HG02884 (cell line): Measurements from ENCODE around the gene IFRD2.
"Not testable (repeated sequence)": the region's sequence is repeated elsewhere in the genome, so short reads cannot be mapped to it uniquely, and the experiment has no call there.

Experiments
- ATAC-seq: cut with Tn5 transposase; IDR thresholded peaks from one replicate; pipeline ENCODE4 v1.9.1; 2021; ENCODE audit warnings: mild to moderate bottlenecking, moderate library complexity; ENCODE audit not compliant: unreplicated experiment

IFRD2 gene

DNA sequence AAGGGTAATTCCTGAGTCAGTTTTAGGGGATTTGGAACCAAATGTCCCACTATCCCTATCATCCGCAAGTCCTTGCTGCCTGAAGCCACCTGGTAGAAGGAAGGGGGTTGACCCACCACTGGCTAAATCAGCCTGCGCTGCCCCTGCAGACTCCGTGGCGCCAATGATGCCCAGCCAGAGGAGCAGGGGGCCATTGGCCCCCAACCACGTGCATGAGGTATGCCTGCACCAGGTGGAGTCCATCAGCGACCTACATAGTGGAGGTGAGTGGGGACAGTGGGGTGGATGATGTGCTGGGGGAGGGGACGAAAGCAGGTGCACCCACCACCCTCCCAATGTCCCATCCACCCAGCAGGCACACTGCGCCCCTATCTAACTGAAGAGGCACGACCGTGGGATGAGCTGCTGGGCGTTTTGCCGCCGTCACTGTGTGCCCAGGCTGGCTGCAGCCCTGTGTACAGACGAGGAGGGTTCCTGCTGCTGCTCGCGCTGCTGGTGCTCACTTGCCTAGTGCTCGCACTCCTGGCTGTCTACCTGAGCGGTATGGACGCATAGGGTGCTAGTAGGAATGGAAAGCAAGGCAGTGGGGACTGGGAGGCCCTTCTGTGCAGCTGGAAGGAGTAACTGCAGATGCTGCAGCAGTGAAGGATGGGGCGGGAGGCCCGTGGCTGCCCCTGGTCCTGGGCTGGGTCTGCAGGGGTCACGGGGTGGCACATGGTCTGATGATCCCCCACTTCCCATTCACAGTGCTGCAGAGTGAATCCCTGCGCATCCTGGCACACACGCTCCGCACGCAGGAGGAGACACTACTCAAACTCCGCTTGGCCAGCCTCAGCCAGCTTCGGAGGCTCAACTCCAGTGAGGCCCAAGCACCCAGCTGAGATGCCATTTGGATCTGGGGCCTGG is 5.7 kb downstream of the IFRD2 start:
- ATAC-seq = no peak

DNA sequence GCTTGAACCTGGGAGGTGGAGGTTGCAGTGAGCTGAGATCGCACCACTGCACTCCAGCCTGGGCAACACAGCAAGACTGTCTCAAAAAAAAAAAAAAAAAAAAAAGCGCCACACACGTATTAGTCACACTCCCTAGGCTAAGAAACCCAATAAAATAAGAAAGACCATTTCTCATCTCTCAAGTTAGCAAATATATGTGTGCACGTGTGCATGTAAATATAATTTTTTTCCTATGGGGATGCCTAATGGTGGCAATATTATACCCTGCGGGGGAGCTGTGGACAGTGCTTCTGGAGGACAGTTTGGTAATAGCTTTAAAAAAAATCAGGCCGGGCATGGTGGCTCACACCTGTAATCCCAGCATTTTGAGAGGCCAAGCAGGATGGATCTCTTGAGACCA is 8.1 kb downstream of the IFRD2 start:
- ATAC-seq = not testable (repeated sequence)

DNA sequence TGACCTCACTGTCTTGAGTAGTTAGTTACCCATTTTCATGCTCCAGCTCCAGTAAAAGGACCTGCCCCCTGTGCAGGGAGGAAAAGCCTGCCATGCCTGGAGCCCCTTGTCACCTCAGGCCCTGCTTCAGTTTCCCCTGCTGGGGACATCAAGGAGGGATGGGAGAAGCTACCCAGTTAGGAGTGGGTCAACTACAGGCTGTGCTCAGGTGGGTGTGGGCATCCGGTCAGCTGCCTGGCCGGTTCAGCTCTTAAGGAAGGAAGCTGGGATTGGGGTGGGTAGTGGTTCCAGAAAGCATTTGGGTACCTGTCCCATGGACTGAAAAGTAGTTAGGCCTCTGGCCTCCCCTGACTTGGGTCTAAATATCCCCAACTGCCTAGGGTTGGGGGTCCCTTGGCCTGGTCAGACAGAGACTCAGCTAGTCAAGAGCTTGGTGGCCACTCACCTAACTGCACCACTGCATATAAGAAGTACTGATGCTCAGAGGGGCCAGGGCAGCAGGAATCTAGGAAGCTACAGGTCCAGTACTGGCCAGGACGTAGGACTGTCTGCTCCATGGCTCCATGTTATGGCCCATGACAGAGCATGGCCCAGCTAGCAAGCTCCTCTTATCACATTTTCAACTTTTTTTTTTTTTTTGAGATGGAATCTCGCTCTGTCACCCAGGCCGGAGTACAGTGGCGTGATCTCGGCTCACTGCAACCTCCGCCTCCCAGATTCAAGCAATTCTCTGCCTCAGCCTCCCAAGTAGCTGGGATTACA is 12.8 kb downstream of the IFRD2 start:
- ATAC-seq = no peak

DNA sequence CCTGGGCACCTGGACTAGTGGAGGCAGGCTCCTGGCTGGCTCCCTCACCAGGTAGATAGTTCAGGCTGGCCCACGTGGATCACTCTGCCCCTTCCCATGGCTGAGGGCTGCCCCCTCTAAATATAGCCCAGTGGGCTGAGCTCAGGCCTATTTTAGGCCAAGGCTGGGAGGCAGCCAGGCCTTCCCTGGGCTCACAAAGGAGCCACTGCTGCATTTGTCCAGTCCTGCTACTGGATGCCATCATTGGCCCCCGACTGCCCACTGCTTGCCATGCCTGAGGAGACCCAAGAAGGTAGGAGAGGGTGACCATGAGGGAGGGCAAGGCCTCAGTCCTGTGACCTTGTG is 13.4 kb downstream of the IFRD2 start, which contains the start of gene LSMEM2:
TSS of gene LSMEM2 (plus strand) at position 208 of the 345 bp plus-strand sequence. CDS start at position 235, 27 bp downstream.
- no peak for ATAC-seq

DNA sequence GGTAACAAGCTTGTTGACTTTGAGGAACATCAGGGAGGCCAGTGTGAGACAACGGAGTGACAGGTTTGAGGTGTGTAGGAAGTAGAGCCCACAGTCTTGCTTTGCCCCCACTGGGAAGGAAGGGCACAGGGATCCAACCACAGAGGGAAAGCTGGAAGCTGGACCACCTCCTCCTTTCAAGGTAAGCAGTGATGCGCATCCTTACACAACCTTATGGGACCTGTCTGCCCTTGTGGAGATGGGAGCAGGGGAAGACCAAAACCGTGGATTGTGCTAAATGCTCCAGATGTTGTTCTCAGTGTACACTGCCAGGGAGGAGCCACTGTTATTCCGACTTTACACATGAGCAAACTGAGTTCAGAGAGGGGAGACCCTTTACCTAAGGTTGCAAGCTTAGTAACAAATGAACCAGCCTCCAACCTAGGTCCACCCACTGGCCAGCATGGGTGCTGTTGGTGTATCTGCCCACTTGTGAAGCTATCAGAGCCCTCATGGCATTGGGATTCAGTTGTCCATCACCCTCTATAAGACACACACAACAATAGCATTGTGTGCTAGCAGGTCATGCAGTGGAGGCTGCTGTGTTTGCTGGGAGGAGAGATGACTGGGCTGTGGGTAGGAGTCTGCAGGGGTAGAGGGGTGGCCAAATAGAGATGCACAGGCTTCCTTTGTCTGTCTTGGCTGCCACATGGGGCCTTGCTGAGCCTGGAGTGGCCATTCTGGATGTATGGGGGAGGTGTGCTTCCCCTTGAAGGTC is 13.9 kb downstream of the IFRD2 start:
- no peak for ATAC-seq

DNA sequence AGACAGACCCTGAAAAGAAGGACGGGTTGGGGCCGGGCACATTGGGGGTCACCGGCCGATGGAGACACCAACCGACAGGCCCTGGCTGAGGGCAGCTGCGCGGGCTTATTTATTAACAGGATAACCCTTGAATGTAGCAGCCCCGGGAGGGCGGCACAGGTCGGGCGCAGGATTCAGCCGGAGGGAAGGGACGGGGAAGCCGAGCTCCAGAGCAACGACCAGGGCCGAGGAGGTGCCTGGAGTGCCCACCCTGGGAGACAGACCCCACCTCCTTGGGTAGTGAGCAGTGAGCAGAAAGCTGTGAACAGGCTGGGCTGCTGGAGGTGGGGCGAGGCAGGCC is 15.5 kb downstream of the IFRD2 start:
- ATAC-seq = no peak

DNA sequence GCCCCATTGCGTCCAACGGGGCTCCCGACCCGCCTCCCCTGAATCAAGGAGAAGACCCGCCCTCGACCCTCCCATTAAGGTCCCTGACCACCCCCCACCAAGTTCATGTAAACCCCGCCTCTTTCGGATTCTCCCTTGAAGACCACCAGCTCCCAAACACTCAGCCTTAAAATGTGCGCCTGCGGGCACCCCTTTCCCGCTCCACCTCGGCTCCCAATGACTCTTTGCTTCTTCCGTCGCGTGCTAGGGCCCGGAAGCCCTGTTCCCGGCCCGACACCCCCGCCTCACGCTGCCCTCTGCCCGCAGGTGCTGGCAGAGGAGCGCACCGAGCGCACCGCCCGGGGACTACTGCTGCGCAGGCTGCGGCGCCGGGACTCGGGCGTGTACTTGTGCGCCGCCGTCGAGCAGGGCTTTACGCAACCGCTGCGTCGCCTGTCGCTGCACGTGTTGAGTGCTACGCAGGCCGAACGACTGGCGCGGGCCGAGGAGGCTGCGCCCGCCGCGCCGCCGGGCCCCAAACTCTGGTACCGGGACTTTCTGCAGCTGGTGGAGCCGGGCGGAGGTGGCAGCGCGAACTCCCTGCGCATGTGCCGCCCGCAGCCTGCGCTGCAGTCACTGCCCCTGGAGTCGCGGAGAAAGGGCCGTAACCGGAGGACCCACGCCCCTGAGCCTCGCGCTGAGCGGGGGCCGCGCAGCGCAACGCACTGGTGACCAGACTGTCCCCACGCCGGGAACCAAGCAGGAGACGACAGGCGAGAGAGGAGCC is 16.1 kb downstream of the IFRD2 start:
- ATAC-seq = no peak

DNA sequence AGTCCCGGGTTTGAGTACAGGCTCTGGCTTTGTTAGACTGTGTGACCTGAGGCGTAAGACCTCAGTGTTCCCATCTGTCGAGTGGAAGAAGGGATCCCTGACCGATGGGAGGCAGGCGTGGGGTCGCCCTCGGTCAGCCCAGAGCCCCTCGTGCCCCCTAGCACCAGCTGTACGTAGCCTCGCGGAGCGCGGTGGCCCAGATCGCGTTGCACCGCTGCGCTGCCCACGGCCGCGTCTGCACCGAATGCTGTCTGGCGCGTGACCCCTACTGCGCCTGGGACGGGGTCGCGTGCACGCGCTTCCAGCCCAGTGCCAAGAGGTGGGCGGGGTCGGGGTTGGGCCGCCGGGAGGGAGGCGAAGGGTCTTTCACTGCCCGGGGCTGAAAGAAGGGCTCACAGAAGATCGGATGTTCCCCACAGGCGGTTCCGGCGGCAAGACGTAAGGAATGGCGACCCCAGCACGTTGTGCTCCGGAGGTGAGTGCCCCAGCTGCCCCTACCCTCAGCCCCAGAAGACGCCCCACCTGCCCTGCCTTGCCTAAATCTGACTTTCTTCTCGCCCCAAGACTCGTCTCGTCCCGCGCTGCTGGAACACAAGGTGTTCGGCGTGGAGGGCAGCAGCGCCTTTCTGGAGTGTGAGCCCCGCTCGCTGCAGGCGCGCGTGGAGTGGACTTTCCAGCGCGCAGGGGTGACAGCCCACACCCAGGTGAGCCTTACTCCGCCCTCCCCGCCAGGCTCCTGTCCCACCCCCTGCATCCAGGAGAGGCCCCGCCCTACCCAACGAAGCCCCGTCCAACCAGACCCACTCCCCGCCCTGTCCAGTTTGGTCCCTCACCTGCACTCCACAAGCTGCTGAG is 16.9 kb downstream of the IFRD2 start:
- ATAC-seq = no peak

DNA sequence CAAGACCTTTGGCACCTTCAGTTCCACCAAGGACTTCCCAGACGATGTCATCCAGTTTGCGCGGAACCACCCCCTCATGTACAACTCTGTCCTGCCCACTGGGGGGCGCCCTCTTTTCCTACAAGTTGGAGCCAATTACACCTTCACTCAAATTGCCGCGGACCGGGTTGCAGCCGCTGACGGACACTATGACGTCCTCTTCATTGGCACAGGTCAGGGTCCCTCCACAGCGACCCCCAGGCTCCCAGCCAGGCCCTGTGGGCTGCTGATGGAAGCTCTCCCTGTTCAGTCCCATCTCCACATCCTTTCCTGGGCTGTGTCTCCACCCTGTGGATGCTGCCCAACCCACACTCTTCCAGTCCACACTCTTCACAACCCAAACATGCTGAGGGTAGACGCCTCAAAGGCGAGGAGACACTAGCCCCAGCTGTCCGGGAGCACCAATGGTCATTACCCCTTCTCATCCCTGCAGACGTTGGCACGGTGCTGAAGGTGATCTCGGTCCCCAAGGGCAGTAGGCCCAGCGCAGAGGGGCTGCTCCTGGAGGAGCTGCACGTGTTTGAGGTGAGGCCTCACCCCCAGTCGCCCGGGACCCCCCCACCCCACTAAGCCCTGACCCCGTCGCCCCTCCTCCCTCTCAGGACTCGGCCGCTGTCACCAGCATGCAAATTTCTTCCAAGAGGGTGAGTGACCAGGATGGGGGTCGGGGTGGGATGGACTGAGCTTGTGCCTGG is 17.7 kb downstream of the IFRD2 start:
- ATAC-seq = no peak

DNA sequence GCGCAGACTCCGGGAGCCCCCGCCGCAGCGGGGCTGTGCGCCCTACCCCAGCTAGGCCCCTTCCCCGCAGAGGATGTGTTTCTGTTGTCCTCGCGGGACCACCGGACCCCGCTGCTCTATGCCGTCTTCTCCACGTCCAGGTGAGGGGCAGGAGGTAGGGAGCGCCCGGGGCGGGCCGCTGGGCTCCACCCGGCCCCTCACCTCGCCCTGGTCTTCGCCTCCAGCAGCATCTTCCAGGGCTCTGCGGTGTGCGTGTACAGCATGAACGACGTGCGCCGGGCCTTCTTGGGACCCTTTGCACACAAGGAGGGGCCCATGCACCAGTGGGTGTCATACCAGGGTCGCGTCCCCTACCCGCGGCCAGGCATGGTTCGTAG is 18.6 kb downstream of the IFRD2 start:
- ATAC-seq = no peak

DNA sequence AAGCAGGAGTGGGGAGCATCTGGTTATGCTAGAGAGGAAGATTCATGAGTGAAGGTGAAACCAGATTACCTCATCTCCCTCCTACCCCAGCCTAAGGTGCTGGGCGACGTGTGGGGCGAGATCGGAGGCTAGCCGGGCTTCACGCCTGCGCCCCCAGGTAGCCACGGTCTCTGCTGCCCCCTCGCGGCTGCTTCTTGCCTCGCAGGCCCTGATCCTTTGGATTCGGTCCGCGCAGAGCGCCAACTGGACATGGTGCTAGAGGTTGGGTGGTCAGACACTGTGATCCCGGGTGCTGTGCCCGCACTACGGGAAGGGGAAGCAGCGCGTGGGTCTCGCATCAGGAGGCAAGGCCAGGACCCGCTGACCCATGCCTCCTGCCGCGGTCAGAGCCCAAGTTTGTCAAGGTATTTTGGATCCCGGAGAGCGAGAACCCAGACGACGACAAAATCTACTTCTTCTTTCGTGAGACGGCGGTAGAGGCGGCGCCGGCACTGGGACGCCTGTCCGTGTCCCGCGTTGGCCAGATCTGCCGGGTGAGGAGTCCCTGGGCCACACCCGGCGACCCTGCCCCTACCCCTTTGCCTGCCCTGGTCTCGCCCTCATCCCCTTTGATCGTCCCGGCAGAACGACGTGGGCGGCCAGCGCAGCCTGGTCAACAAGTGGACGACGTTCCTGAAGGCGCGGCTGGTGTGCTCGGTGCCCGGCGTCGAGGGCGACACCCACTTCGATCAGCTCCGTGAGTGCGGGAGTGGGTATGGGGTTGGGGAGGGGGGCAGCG is 19.1 kb downstream of the IFRD2 start:
- peak; percentile 87 for ATAC-seq

DNA sequence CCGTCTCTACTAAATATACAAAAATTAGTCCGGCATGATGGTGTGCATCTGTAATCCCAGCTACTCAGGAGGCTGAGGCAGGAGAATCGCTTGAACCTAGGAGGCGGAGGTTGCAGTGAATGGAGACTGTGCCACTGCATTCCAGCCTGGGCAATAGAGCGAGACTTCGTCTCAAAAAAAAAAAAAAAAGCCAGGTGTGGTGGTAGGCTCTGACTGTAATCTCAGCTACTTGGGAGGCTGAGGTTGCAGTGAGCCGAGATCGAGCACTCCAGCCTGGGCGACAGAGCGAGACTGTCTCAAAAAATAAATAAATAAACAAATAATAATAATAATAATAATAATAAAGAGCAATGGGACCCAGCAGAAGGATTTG is 19.7 kb downstream of the IFRD2 start:
- ATAC-seq = not testable (repeated sequence)

DNA sequence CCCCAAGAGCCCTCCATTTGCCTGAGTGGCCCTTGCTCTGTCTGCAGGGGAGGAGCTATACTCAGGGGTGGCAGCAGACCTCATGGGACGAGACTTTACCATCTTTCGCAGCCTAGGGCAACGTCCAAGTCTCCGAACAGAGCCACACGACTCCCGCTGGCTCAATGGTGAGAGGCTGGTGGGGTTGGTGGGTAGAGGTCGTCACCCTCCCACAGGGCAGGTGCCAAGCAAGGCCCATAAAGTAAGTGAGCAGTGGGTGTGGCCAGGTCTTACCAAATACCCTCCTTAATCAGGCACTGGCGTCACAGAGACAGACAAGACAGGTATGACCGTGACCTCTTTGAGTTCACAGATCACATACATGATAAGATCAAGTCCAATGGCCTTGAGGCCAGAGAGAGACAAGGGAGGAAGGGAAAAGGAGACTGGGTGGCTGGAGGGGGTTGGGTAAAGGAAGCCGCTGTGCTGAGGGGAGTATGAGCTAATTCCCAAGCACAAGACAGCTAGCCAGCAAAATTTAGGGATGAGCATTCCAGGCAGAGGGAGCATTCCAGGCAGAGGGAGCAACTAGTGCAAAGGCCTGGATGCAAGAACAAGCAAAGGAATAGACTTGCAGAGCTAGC is 20.8 kb downstream of the IFRD2 start:
- no peak for ATAC-seq

DNA sequence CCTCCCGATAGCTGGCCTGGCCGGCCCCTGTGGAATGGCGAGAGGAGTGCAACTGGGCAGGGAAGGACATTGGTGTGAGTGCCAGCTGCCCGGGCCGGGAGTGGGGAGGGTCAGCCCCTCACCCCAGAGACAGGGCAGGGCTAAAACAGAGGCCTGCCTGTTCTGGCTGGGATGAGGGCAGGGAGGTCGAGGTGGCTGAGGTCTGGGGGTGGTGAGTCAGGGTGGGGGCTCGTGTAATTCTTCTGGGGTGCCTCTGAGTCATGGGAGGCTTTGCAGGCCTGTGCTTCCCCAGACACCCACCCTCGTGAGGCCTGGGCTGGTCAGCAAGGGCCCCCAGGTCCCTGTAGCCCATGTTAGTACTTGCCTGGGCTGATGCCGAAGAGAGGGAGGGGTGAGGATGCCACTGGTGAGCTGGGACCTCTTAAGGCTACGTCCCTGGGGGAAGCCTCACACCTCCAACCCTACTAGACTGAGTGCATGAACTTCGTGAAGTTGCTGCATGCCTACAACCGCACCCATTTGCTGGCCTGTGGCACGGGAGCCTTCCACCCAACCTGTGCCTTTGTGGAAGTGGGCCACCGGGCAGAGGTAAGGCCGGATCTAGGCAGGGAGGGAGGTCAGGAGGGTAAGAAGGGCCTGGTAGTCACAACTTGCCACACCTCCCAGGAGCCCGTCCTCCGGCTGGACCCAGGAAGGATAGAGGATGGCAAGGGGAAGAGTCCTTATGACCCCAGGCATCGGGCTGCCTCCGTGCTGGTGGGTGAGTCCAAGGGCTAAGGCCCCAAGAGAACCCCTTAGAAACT is 21.6 kb downstream of the IFRD2 start:
- ATAC-seq = no peak

DNA sequence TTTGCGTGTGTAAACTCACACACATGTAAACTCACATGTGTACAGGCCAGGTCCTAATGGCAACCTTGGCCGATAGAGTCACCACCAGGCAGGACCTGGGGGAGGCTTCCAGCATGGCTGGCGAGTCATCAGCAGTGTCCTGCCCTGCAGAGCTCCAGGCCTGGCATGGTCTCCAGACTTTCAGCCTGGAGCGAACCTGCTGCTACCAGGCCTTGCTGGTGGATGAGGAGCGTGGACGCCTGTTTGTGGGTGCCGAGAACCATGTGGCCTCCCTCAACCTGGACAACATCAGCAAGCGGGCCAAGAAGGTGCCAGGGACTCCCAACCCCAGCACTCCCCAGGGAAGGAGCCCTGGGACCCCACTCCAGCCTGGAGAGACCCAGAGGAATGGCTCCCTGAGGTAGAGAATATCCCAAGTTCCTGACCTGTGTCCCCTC is 22.2 kb downstream of the IFRD2 start:
- ATAC-seq = no peak

DNA sequence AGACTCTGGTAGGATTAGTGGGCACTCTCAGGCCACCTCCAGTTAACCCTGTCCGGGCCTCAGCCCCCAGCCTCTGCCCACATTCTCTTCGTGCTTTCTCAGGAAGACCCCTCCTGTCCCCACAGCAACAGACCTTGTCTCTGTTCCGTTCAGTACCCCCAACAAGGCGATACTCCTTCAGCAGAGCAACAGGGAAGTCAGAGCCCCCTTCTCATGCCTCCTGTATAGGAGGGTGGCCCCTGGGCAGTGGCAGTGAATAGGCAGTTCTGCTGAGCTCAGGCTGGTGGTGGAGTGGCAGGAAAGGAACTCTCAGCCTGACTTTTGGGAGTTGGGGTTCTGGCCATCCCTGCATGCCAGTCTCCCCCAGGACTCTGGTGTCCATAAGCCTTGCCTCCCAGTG is 22.8 kb downstream of the IFRD2 start:
- no peak for ATAC-seq
